GM21526 (cell line): ENCODE measurements around the gene MADD.
"Not testable (repeated sequence)": the region's sequence is repeated elsewhere in the genome, so short reads cannot be mapped to it uniquely, and the experiment has no call there.

Experiments used
- ATAC-seq: cut with Tn5 transposase; IDR thresholded peaks from one replicate; pipeline ENCODE4 v1.9.1; 2021; ENCODE audit warnings: moderate library complexity; ENCODE audit not compliant: unreplicated experiment, low FRiP score

Gene MADD

GRCh38 chr11:47272706-47273105, 2.8 kb downstream of the MADD start:
- no peak for ATAC-seq

- no peak for ATAC-seq
Observed at GRCh38 chr11:47274495-47275235, 4.7 kb downstream of the MADD start.

GRCh38 chr11:47276923-47277322, 7.0 kb downstream of the MADD start:
- no peak for ATAC-seq

- ATAC-seq: no peak
Observed at GRCh38 chr11:47278058-47278457, 8.1 kb downstream of the MADD start.

- ATAC-seq: no peak
Observed at GRCh38 chr11:47278769-47279168, 8.8 kb downstream of the MADD start.

GRCh38 chr11:47280099-47280498, 10.2 kb downstream of the MADD start:
- no peak for ATAC-seq

- no peak for ATAC-seq
Observed at GRCh38 chr11:47280860-47281259, 10.9 kb downstream of the MADD start.

GRCh38 chr11:47282462-47282861, 12.5 kb downstream of the MADD start:
- no peak for ATAC-seq

GRCh38 chr11:47284151-47284550, 14.2 kb downstream of the MADD start:
- no peak for ATAC-seq

GRCh38 chr11:47285969-47286770, 16.2 kb downstream of the MADD start:
- no peak for ATAC-seq

GRCh38 chr11:47288066-47288465, 18.1 kb downstream of the MADD start:
- no peak for ATAC-seq

GRCh38 chr11:47289856-47290255, 19.9 kb downstream of the MADD start:
- no peak for ATAC-seq

- ATAC-seq: no peak
Observed at GRCh38 chr11:47295385-47295784, 25.5 kb downstream of the MADD start.

GRCh38 chr11:47296045-47296444, 26.1 kb downstream of the MADD start:
- no peak for ATAC-seq

GRCh38 chr11:47299078-47299477, 29.1 kb downstream of the MADD start:
- no peak for ATAC-seq

- ATAC-seq: no peak
Observed at GRCh38 chr11:47302853-47303252, 32.9 kb downstream of the MADD start.

GRCh38 chr11:47305734-47306483, 36.0 kb downstream of the MADD start:
- ATAC-seq: no peak

- no peak for ATAC-seq
Observed at GRCh38 chr11:47306484-47306844, 36.5 kb downstream of the MADD start.

GRCh38 chr11:47308050-47308823, 38.3 kb downstream of the MADD start:
- no peak for ATAC-seq

- ATAC-seq: no peak
Observed at GRCh38 chr11:47314992-47315391, 45.1 kb downstream of the MADD start.

GRCh38 chr11:47316501-47316900, 46.6 kb downstream of the MADD start:
- not testable (repeated sequence) for ATAC-seq
